Mucosa of rectum (tissue), 2 donors: ENCODE data around the gene SLC8A1.

Experiments used
- H3K27ac ChIP-seq, 2 donors: one replicate each; pipeline ENCODE4 v1.7.0; 2013; ENCODE audit warnings: inconsistent platforms in 2 of 2, low read depth in 2 of 2, low read length in 2 of 2
- H3K27me3 ChIP-seq, 2 donors: one replicate each; pipeline ENCODE4 v1.7.0; 2013; ENCODE audit warnings: low read length in 2 of 2; ENCODE audit not compliant: control insufficient read depth in 2 of 2, insufficient read depth in 2 of 2
- H3K36me3 ChIP-seq, 2 donors: one replicate each; pipeline ENCODE4 v1.7.0; 2013; ENCODE audit warnings: low read length in 2 of 2; ENCODE audit not compliant: control insufficient read depth in 2 of 2, insufficient read depth in 2 of 2
- H3K4me1 ChIP-seq, 2 donors: one replicate each; pipeline ENCODE4 v1.7.0; 2013; ENCODE audit warnings: low read length in 2 of 2, mild to moderate bottlenecking in 1 of 2; ENCODE audit not compliant: control insufficient read depth in 2 of 2, insufficient read depth in 2 of 2
- H3K4me3 ChIP-seq, 2 donors: one replicate each; pipeline ENCODE4 v1.7.0; 2013; ENCODE audit warnings: low read length in 2 of 2
- H3K9ac ChIP-seq, 2 donors: one replicate each; pipeline ENCODE4 v1.7.0; 2013; ENCODE audit warnings: low read length in 2 of 2, low read depth in 1 of 2, mild to moderate bottlenecking in 1 of 2
- H3K9me3 ChIP-seq, 2 donors: one replicate each; pipeline ENCODE4 v1.7.0; 2013; ENCODE audit warnings: low read length in 2 of 2; ENCODE audit not compliant: control insufficient read depth in 2 of 2
- donor health status: healthy.
- donor health status: Normal muscosa, but diverticular disease.

The SLC8A1 gene

GRCh38 chr2:40047406-40047805 lies 404.5 kb downstream of the SLC8A1 start:
- no peak overlapping the region for H3K27ac ChIP-seq
- no peaks in the 10 kb centered on the region for H3K36me3 ChIP-seq
- H3K9ac ChIP-seq = no peak overlapping the region
- no peaks in the 10 kb centered on the region for H3K27me3 ChIP-seq
- H3K9me3 ChIP-seq = no peaks in the 10 kb centered on the region
- no peaks in the 10 kb centered on the region for H3K4me1 ChIP-seq
- no peak overlapping the region for H3K4me3 ChIP-seq
